ENCODE data around the gene STYXL1. TPM values are rescaled to one million over a fixed set of nuclear protein-coding genes. Genes with fewer than 3 reads are reported as not detected.

STYXL1 gene
- total RNA-seq, 1 experiment from 2014 or later = 61.3 TPM

DNA sequence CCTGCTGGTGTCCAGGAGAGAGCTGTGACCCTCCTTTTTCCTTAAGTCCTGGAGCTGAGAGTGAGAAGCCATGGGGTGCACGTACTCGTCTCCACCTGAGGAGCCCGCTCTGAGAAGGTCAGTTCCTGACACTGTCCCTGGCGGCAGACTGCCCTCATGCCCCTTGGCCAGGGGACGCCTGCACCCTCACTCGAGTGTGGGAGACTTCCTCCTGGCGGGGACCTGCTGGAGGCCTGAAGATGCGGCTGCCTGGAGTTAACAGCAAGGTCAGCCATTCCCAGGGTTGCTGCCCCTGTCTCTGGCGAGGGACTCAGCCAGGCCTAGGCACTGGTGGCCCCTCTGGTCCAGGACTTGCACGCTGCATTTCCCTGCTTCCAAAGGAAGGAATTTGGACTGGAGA, 79.8 kb downstream of the STYXL1 start:
- BruUV-seq (replicated peaks) = no TSS peak
- DNase-seq (no peak), ATAC-seq (no peak)
- CTCF ChIA-PET = no interaction called here
- H3K4me2 ChIP-seq (ENCODE audit: low read length) = no peak overlapping the region
- H3K9me2 ChIP-seq (replicated peaks; ENCODE audit: low read length) = no peaks in the 10 kb centered on the region
- intact Hi-C loops (cut with micrococcal nuclease) = no loop called here
- H3K27ac ChIP-seq (ENCODE audit: low read length) = no peak overlapping the region
- no peaks in the 10 kb centered on the region for H3K9me3 ChIP-seq (ENCODE audit: low read length)
- no peaks in the 10 kb centered on the region for H4K20me1 ChIP-seq (ENCODE audit: low read length)
- POLR2A ChIA-PET (ENCODE audit: unreplicated experiment) = no interaction called here
- H3K4me3 ChIP-seq (ENCODE audit: low read length) = no peak overlapping the region
- H3K27me3 ChIP-seq (ENCODE audit: low read length) = no peaks in the 10 kb centered on the region
- no peaks in the 10 kb centered on the region for H3K36me3 ChIP-seq (ENCODE audit: low read depth, low read length)
- no peak overlapping the region for H2AFZ ChIP-seq (ENCODE audit: low read length)
- no peaks in the 10 kb centered on the region for H3K4me1 ChIP-seq (ENCODE audit: insufficient read depth, low read length)
- TF ChIP-seq EZH2phosphoT487 (IDR thresholded peaks at IDR 0.05; ENCODE audit: borderline replicate concordance, low read length) = no peak
- no peak for TF ChIP-seq EZH2 (IDR thresholded peaks at IDR 0.05; ENCODE audit: low read length, unreplicated experiment)
- TF ChIP-seq, protein P1, sequence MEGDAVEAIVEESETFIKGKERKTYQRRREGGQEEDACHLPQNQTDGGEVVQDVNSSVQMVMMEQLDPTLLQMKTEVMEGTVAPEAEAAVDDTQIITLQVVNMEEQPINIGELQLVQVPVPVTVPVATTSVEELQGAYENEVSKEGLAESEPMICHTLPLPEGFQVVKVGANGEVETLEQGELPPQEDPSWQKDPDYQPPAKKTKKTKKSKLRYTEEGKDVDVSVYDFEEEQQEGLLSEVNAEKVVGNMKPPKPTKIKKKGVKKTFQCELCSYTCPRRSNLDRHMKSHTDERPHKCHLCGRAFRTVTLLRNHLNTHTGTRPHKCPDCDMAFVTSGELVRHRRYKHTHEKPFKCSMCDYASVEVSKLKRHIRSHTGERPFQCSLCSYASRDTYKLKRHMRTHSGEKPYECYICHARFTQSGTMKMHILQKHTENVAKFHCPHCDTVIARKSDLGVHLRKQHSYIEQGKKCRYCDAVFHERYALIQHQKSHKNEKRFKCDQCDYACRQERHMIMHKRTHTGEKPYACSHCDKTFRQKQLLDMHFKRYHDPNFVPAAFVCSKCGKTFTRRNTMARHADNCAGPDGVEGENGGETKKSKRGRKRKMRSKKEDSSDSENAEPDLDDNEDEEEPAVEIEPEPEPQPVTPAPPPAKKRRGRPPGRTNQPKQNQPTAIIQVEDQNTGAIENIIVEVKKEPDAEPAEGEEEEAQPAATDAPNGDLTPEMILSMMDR (conservative IDR thresholded peaks at IDR 0.05; ENCODE audit: low read depth, low read length) = no peak
- H3K79me2 ChIP-seq (ENCODE audit: low read length) = no peaks in the 10 kb centered on the region
- no peak overlapping the region for H3K9ac ChIP-seq (ENCODE audit: low read length)
- H3F3A ChIP-seq (ENCODE audit: low read length, unreplicated experiment) = no peaks in the 10 kb centered on the region

DNA sequence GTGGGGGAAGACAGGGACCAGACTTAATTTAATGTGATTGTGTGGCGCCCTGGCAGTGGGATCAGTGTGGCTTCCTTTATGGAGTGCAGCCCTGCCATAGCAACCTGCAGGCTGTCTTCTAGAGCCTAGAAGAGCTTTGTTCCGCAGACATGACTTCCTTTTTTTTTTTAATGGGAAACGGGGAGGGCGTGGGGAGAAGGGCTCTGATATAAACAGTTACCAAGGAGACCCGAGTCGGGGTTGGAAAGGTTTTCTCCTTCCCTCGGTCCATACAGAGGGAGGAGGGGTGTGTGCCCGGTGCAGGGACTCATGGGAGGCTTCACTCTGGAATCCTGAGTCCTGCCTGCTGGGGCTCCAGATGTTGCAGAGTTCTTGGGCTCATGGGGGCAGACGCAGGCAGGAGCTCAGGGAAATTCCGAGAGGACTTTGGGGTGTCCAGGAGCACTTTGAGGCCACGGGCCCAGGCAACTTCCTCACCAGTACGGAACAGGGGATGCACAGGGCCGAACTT, 80.3 kb downstream of the STYXL1 start:
- Histone ChIP-seq H3K4me3 (ENCODE audit: low read length) (no peak overlapping the region), H3K4me2 (ENCODE audit: low read length) (no peak overlapping the region), H3K9ac (ENCODE audit: low read length) (no peak overlapping the region), H3K4me1 (ENCODE audit: insufficient read depth, low read length) (no peaks in the 10 kb centered on the region), H3K27me3 (ENCODE audit: low read length) (no peaks in the 10 kb centered on the region), H2AFZ (ENCODE audit: low read length) (no peak overlapping the region), H3K9me2 (replicated peaks; ENCODE audit: low read length) (no peaks in the 10 kb centered on the region), H3K36me3 (ENCODE audit: low read depth, low read length) (no peaks in the 10 kb centered on the region), H3F3A (ENCODE audit: low read length, unreplicated experiment) (no peaks in the 10 kb centered on the region), H3K9me3 (ENCODE audit: low read length) (no peaks in the 10 kb centered on the region), H4K20me1 (ENCODE audit: low read length) (no peaks in the 10 kb centered on the region), H3K79me2 (ENCODE audit: low read length) (no peaks in the 10 kb centered on the region), H3K27ac (ENCODE audit: low read length) (no peak overlapping the region)
- ChIA-PET CTCF (interaction anchor here (0.6 kb wide), 1 partner anchor 48 kb away, joined by 3 read pairs; no protein-coding TSS in a partner anchor), POLR2A (ENCODE audit: unreplicated experiment) (no interaction called here)
- DNase-seq = no peak
- intact Hi-C loops (cut with micrococcal nuclease) = no loop called here
- no peak for ATAC-seq
- TF ChIP-seq EZH2phosphoT487 (IDR thresholded peaks at IDR 0.05; ENCODE audit: borderline replicate concordance, low read length) = no peak
- TF ChIP-seq, protein P1 (conservative IDR thresholded peaks at IDR 0.05; ENCODE audit: low read depth, low read length) = no peak
- no peak for TF ChIP-seq EZH2 (IDR thresholded peaks at IDR 0.05; ENCODE audit: low read length, unreplicated experiment)
- BruUV-seq (replicated peaks) = no TSS peak

DNA sequence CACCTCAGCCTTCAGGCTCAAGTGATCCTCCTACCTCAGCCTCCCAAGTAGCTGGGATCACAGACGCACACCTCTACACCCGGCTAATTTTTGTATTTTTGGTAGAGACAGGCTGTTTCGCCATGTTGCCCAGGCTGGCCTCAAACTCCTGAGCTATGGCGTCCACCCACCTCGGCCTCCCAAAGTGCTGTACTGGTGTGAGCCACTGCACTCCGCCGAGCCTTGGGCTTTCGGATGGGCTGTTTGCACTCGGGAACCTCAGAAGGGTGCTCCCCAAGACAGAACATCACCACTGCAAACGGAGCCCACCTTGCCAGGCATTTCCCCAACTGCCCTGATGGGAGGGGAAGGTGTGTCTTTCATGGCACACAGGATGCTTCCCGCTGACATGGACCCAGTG, 80.7 kb downstream of the STYXL1 start:
- no peaks in the 10 kb centered on the region for H3K27me3 ChIP-seq (ENCODE audit: low read length)
- no peak for TF ChIP-seq EZH2phosphoT487 (IDR thresholded peaks at IDR 0.05; ENCODE audit: borderline replicate concordance, low read length)
- TF ChIP-seq EZH2 (IDR thresholded peaks at IDR 0.05; ENCODE audit: low read length, unreplicated experiment) = no peak
- TF ChIP-seq, protein P1 (conservative IDR thresholded peaks at IDR 0.05; ENCODE audit: low read depth, low read length) = no peak
- CTCF ChIA-PET = interaction anchor here (0.6 kb wide), 1 partner anchor 48 kb away, joined by 3 read pairs; no protein-coding TSS in a partner anchor

More for the DNA sequence above, 80.7 kb downstream of the STYXL1 start:
- Histone ChIP-seq H3F3A (ENCODE audit: low read length, unreplicated experiment) (no peaks in the 10 kb centered on the region), H3K4me2 (ENCODE audit: low read length) (no peak overlapping the region), H3K9me2 (replicated peaks; ENCODE audit: low read length) (no peaks in the 10 kb centered on the region), H2AFZ (ENCODE audit: low read length) (no peak overlapping the region), H3K27ac (ENCODE audit: low read length) (no peak overlapping the region), H4K20me1 (ENCODE audit: low read length) (no peaks in the 10 kb centered on the region), H3K36me3 (ENCODE audit: low read depth, low read length) (no peaks in the 10 kb centered on the region), H3K79me2 (ENCODE audit: low read length) (no peaks in the 10 kb centered on the region), H3K4me1 (ENCODE audit: insufficient read depth, low read length) (no peaks in the 10 kb centered on the region), H3K9ac (ENCODE audit: low read length) (no peak overlapping the region), H3K9me3 (ENCODE audit: low read length) (no peaks in the 10 kb centered on the region), H3K4me3 (ENCODE audit: low read length) (no peak overlapping the region)
- DNase-seq (no peak), ATAC-seq (no peak)
- POLR2A ChIA-PET (ENCODE audit: unreplicated experiment) = no interaction called here
- BruUV-seq (replicated peaks) = no TSS peak
- intact Hi-C loops (cut with micrococcal nuclease) = no loop called here

Data from PC-3 (cell line).